ENCODE data around the gene GALR2.

GALR2 gene

DNA sequence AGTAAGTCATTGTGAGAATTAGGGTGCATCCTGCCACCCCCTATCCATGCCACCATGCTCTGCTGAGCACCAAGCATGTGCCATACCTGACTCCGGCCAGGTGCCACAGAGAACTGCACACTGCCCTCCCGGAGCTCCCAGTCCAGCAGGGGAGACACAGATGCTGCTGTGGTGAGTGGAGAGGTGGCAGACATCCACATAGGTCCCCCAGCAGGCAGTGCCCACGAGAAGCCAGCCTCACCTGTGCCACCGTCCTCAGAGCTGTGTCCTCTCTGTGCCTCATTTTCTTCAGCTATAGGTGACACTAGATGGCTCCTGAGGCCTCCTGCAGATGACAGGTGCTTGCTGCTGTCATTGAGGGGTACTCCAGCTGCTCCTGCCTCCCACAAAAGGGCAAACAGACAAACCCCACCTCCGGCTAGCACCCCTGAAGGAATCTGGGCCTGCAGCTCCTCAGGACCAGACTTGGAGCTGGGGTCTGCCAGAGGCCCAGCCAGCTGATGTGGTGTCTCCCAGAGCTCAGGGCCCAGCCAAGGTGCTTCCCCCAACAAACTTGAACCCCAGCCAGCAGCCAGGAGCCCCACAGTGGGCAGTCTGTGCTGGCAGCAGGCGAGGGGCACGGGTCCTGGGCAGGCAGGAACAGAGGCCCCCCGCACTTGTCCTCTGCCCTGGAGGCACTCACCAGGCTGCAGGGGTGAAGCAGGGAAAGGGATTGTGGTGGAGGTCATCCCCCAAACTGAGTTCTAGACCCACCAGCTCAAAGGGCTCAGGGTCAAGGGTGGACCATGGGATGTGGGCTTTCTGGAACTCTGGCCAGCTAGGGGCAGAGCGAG lies 49.4 kb downstream of the GALR2 start:
- DNase-seq (ENCODE audit: low spot score), result peak; percentile 19
- TF ChIP-seq, protein P1, sequence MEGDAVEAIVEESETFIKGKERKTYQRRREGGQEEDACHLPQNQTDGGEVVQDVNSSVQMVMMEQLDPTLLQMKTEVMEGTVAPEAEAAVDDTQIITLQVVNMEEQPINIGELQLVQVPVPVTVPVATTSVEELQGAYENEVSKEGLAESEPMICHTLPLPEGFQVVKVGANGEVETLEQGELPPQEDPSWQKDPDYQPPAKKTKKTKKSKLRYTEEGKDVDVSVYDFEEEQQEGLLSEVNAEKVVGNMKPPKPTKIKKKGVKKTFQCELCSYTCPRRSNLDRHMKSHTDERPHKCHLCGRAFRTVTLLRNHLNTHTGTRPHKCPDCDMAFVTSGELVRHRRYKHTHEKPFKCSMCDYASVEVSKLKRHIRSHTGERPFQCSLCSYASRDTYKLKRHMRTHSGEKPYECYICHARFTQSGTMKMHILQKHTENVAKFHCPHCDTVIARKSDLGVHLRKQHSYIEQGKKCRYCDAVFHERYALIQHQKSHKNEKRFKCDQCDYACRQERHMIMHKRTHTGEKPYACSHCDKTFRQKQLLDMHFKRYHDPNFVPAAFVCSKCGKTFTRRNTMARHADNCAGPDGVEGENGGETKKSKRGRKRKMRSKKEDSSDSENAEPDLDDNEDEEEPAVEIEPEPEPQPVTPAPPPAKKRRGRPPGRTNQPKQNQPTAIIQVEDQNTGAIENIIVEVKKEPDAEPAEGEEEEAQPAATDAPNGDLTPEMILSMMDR (IDR thresholded peaks at IDR 0.05; ENCODE audit: extremely low read depth, missing control alignments), result no peak

DNA sequence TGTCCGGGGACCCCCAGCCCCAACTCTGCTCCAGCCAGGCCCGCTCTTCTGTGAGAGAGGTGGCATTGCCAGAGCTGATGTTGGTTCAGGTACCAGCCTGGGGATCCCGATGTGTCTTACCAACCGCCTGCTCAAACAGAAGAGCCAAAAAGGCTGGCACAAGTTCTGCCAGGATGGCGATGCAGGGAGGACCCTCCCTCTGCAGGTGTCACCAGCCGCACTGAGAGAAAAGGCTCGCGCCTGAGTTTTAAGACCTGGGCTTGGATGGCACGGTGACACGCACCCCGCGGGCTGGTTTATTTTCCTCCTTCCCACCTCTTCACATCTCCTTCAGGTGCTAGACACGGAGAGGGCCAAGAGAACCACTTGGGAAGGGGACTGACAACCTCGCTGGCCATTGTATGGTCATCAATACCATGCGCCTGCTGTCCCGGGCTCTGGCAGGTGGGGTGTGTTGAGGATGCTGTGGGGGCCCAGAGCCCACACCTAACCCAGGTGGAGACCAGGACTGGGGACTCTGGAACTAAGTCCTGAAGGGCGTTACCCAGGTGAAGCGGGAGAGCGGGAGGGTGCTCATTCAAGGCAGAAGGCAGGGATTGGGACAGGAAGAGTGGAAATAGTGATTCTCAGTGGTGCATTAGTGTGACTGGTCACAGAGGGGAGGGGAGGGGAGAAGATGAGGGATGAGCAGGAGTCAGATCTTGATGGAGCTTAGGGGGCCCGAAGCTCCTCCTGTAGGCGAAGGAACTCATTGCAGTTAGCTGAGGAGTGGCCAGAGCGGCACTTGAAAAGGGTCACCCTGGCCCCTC lies 50.2 kb downstream of the GALR2 start:
- peak; percentile 6 for DNase-seq (ENCODE audit: low spot score)

DNA sequence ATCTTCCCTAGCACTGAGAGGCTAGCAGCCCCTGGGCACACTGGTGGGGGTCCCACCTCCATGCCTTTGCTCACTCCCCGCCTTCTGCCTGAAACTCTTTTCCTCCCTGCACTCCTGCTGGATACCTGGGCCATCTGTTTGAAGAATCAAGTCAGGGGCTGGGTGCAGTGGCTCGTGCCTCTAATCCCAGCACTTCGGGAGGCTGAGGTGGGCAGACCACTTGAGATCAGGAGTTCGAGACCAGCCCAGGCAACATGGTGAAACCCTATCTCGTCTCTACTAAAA lies 50.8 kb downstream of the GALR2 start:
- no peak for DNase-seq (ENCODE audit: low spot score)
- TF ChIP-seq, protein P1 (IDR thresholded peaks at IDR 0.05; ENCODE audit: extremely low read depth, missing control alignments), result no peak

More for the DNA sequence above, 50.2 kb downstream of the GALR2 start:
- TF ChIP-seq, protein P1 (IDR thresholded peaks at IDR 0.05; ENCODE audit: extremely low read depth, missing control alignments), result no peak

DNA sequence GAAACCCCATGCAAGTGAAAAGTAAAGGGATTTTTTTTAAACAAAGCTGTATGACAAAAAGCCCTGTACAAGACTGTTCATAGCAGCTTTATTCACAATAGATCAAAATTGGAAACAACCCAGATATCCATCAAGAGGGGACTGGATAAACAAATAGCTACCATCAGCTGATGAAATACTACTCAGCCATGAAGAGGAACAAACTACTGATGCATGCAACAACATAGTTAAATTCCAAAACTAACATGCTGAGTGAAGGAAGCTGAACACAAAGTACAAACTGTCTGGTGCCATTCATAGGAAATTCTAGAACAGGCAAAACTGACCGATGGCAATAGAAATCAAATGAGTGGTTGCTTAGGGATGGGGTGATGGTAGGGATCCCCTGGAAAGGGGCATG lies 51.3 kb downstream of the GALR2 start:
- DNase-seq (ENCODE audit: low spot score), result no peak
- TF ChIP-seq, protein P1 (IDR thresholded peaks at IDR 0.05; ENCODE audit: extremely low read depth, missing control alignments), result no peak
